C4-2B (cell line): Measurements from ENCODE around the gene AGK.

ENCODE experiments used
- ZFX ChIP-seq: fragments of 450-650 bp; IDR thresholded peaks from 2 replicates; pipeline ENCODE4 v1.6.1; 2017
- TF ChIP-seq, protein P1 (sequence below): fragments of 450-650 bp; conservative IDR thresholded peaks from 2 replicates; pipeline ENCODE4 v1.5.1; 2017; ENCODE audit warnings: mild to moderate bottlenecking

DNA sequence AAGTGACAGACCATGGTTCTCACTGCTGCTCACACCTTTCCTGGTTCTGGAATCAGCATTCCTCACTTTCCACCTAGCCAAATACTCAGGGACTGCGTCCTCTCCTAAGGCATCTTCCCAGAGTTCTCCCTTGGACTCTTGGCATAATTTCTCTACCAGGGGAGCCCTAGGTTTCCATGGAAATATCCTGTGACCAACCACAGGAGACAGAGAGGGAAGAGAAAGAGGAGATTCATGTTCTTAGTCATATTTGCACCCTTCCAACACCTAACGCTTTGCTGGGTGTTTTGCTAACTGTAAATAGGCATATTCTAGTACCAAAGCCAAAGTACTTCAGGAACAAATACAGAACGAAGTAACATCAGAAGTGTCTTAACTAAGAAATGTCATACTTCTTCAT, 122.1 kb downstream of the AGK start:
- TF ChIP-seq, protein P1, sequence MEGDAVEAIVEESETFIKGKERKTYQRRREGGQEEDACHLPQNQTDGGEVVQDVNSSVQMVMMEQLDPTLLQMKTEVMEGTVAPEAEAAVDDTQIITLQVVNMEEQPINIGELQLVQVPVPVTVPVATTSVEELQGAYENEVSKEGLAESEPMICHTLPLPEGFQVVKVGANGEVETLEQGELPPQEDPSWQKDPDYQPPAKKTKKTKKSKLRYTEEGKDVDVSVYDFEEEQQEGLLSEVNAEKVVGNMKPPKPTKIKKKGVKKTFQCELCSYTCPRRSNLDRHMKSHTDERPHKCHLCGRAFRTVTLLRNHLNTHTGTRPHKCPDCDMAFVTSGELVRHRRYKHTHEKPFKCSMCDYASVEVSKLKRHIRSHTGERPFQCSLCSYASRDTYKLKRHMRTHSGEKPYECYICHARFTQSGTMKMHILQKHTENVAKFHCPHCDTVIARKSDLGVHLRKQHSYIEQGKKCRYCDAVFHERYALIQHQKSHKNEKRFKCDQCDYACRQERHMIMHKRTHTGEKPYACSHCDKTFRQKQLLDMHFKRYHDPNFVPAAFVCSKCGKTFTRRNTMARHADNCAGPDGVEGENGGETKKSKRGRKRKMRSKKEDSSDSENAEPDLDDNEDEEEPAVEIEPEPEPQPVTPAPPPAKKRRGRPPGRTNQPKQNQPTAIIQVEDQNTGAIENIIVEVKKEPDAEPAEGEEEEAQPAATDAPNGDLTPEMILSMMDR, result no peak
- no peak for TF ChIP-seq ZFX
